Heart left ventricle (tissue), 16 donors: ENCODE data around the gene PRIMA1. TPM values are rescaled to one million over a fixed set of nuclear protein-coding genes. Genes with fewer than 3 reads are reported as not detected.

Experiments used
- ATAC-seq, 4 donors: fragments of 200-7000 bp; cut with Tn5 transposase; one replicate each; pipeline ENCODE4 v1.9.1; 2020 to 2022; ENCODE audit warnings: moderate library complexity in 4 of 4, mild to moderate bottlenecking in 3 of 4, moderate number of reproducible peaks in 1 of 4
- DNase-seq, 5 donors: peaks; one replicate each; pipeline ENCODE4 v3.0.0-alpha.2; 2020
- H3K27ac ChIP-seq, 12 donors: fragments of 200-600 bp; sonication (generic) in 4 of 12; one replicate each; pipeline versions ENCODE4 v1.5.0 to v1.8.0; 2016 to 2022; ENCODE audit warnings: mild to moderate bottlenecking in 2 of 12
- H3K27me3 ChIP-seq, 9 donors: fragments of 200-600 bp; sonication (generic) in 2 of 9; one replicate each; pipeline versions ENCODE4 v1.5.1 to v1.8.0; 2016 to 2022; ENCODE audit warnings: mild to moderate bottlenecking in 3 of 9
- H3K36me3 ChIP-seq, 9 donors: fragments of 200-600 bp; sonication (generic) in 2 of 9; one replicate each; pipeline versions ENCODE4 v1.5.0 to v1.8.0; 2018 to 2022; ENCODE audit warnings: mild to moderate bottlenecking in 2 of 9
- H3K4me1 ChIP-seq, 12 donors: fragments of 200-600 bp; sonication (generic) in 4 of 12; one replicate each; pipeline versions ENCODE4 v1.5.0 to v1.8.0; 2016 to 2022; ENCODE audit warnings: mild to moderate bottlenecking in 3 of 12
- H3K4me3 ChIP-seq, 12 donors: fragments of 200-600 bp; sonication (generic) in 4 of 12; one replicate each; pipeline versions ENCODE4 v1.5.0 to v1.8.0; 2017 to 2022; ENCODE audit warnings: mild to moderate bottlenecking in 9 of 12, moderate library complexity in 4 of 12
- H3K9me3 ChIP-seq, 12 donors: fragments of 200-600 bp; sonication (generic) in 4 of 12; one replicate each; pipeline versions ENCODE4 v1.5.0 to v1.8.0; 2016 to 2022; ENCODE audit warnings: mild to moderate bottlenecking in 1 of 12
- CTCF ChIP-seq, 12 donors: fragments of 200-600 bp; sonication (generic) in 4 of 12; IDR thresholded peaks; one replicate each; pipeline versions ENCODE4 v1.5.0 to v1.8.0; 2018 to 2022; ENCODE audit warnings: antibody characterized with exemption in 12 of 12, mild to moderate bottlenecking in 5 of 12
- POLR2A ChIP-seq, 2 donors: fragments of 450-650 bp; IDR thresholded peaks; one replicate each; pipeline ENCODE4 v1.6.1; 2017; ENCODE audit warnings: antibody characterized with exemption in 2 of 2, mild to moderate bottlenecking in 2 of 2, moderate library complexity in 2 of 2
- WGBS, 4 donors: extraction: QIAGEN DNeasy Blood & Tissue Kit in 2 of 4; methylation state at CpG; one replicate each; pipeline versions ENCODE4 v1.1.5 to v1.1.7; 2013 to 2018; 5-methylcytosine and 5-hydroxymethylcytosine counted together
- intact Hi-C, 10 donors: fragments of 100-400 bp; cut with DNase I; formaldehyde crosslinking; loops; one replicate each; pipeline versions ENCODE4 v1.11.1 to v1.14.2; 2022
- polyA plus RNA-seq, 2 donors: library from polyadenylated mRNA; stranded (reverse); fragments of 200-250 nt; gene quantifications; one replicate each; pipeline ENCODE4 v1.2.3, GENCODE V29; 2013
- total RNA-seq, 9 donors: library from RNA; depleted of rRNA in 2 of 9; stranded (reverse); fragments of >200 nt in 2 of 9; fragmentation: NEBNext Ultra II Directional in 3 of 9; extraction: Animal tissue kit (Norgen Biotek cat#: 25700) in 3 of 9; gene quantifications; one replicate each; pipeline versions ENCODE4 v1.1.0 to v1.2.4, GENCODE V29; 2016 to 2023
- donor health status: ischemic (EF 13 %, LVEDD 7.1; RV severe dilation, severe dysfunction).
- donor health status: healthy with polysubstance abuse.
- donor health status: DM: no; HTN: yes; CAD: no.
- donor health status: DM: no; HTN: no; CAD: no.
- donor health status: ischemic (EF 25% LVEDD 6.9; RV normal size, moderate dysfunction).
- donor health status: ischemic (EF 25% LVEDD 5.7; RV mildly dilated, moderate dysfunction).
- donor health status: healthy.
- donor health status: DM: yes; HTN: yes; CAD: no.
- donor health status: ischemic (EF 35%, LVEDD 5.7; RV mildly dilated, moderate dysfunction).
- donor health status: nonischemic (EF 11% LVEDD 7.7; RV severe dilation, severe dysfunction).
- donor health status: DM: yes; HTN: yes; CAD: no.
- donor health status: PGD.
- donor health status: ischemic (EF 29% LVEDD 5.4; RV normal size, mild dysfunction).
- donor health status: nonischemic (EF 23%, LVEDD 6.1; RV moderate dilation, normal function).

The PRIMA1 gene
- total and polyA plus RNA-seq, 11 donors: 1.4 to 27.5 (median 5.0) TPM

- no peaks in the 10 kb centered on the region for H3K9me3 ChIP-seq
- intact Hi-C loops: no loop called here
- WGBS, 4 donors: 81 to 88% (median 85%) methylated on average over 12 to 13 of the region's 13 CpGs
- no peaks in the 10 kb centered on the region for H3K36me3 ChIP-seq
- DNase-seq (peak in 1 of 5 donors; percentile 29), ATAC-seq (no peak)
- TF ChIP-seq CTCF (IDR thresholded peaks at IDR 0.05) (no peak), POLR2A (IDR thresholded peaks at IDR 0.05) (no peak)
- H3K4me3 ChIP-seq: no peak overlapping the region
- H3K27me3 ChIP-seq: peaks cover 0 to 4% (median 0%) of the 10 kb centered on the region in 9 donors
- H3K4me1 ChIP-seq: no peaks in the 10 kb centered on the region
- H3K27ac ChIP-seq: no peak overlapping the region
These were observed 70.5 kb downstream of the PRIMA1 start for GRCh38 chr14:93717668-93718320.

GRCh38 chr14:93716746-93717667, 71.3 kb downstream of the PRIMA1 start:
- H3K9me3 ChIP-seq: no peaks in the 10 kb centered on the region
- no peak overlapping the region for H3K4me3 ChIP-seq
- intact Hi-C loops: no loop called here
- no peak overlapping the region for H3K27ac ChIP-seq
- ATAC-seq (peak in 1 of 4 donors; percentile 21), DNase-seq (peak in 1 of 5 donors; percentile 42)
- H3K27me3 ChIP-seq: peaks cover 0 to 7% (median 0%) of the 10 kb centered on the region in 9 donors
- no peaks in the 10 kb centered on the region for H3K4me1 ChIP-seq
- WGBS, 4 donors: 82 to 88% (median 86%) methylated on average over 12 to 14 of the region's 14 CpGs
- TF ChIP-seq CTCF (IDR thresholded peaks at IDR 0.05) (no peak), POLR2A (IDR thresholded peaks at IDR 0.05) (no peak)
- H3K36me3 ChIP-seq: no peaks in the 10 kb centered on the region

- WGBS, 4 donors: 78 to 91% (median 85%) methylated on average over 8 of the region's 8 CpGs
- intact Hi-C loops: no loop called here
- ATAC-seq (no peak), DNase-seq (no peak)
- no peak overlapping the region for H3K27ac ChIP-seq
- H3K4me3 ChIP-seq: no peak overlapping the region
- H3K4me1 ChIP-seq: no peaks in the 10 kb centered on the region
- peaks cover 0 to 7% (median 0%) of the 10 kb centered on the region in 9 donors for H3K27me3 ChIP-seq
- TF ChIP-seq CTCF (IDR thresholded peaks at IDR 0.05) (no peak), POLR2A (IDR thresholded peaks at IDR 0.05) (no peak)
- no peaks in the 10 kb centered on the region for H3K36me3 ChIP-seq
- no peaks in the 10 kb centered on the region for H3K9me3 ChIP-seq
These were observed 72.1 kb downstream of the PRIMA1 start for GRCh38 chr14:93716002-93716745.
